K562 (cell line): ENCODE data around the gene WWOX. TPM values are rescaled to one million over a fixed set of nuclear protein-coding genes. Genes with fewer than 3 reads are reported as not detected.
A peak's percentile ranks its signal among the peaks of the same experiment; 100 is the strongest.

Source experiments
- ATAC-seq: fragments of 200-7000 bp; cut with Tn5 transposase; 3 replicates; pipeline ENCODE4 v1.9.1; 2020; ENCODE audit warnings: moderate library complexity
- BruUV-seq: library from RNA; stranded (reverse); fragments of 400-500 nt; replicated peaks from 2 replicates; lab custom pipeline; 2021; lab: Mats Ljungman, UMichigan
- CTCF ChIA-PET: fragments of 300-600 bp; formaldehyde crosslinking; extraction: SDS; loops from one replicate; lab custom pipeline; 2021; ENCODE audit warnings: low intra/inter-chr PET ratio; lab: Yijun Ruan, JAX
- POLR2A ChIA-PET: fragments of 300-600, 350-650 bp; sonication (Branson Sonifier 250); formaldehyde crosslinking; extraction: SDS; loops from one replicate; lab custom pipeline; 2021; ENCODE audit warnings: antibody characterized with exemption, inconsistent platforms; lab: Yijun Ruan, JAX
- DNase-seq, 4 experiments: peaks; one replicate each; pipeline versions ENCODE4 v3.0.0 to v3.0.0-alpha.2; 2011 to 2018; ENCODE audit warnings: low spot score in 3 of 4, mixed read lengths in 3 of 4; ENCODE audit errors: extremely low read depth in 1 of 4
- FAIRE-seq: peaks from 2 replicates; lab custom pipeline; 2011; peaks lifted over from hg19 to GRCh38; lab: Jason Lieb, UNC
- H2AFZ ChIP-seq: 2 replicates; pipeline ENCODE4 v1.6.0; 2011; ENCODE audit warnings: low read depth, low read length, control low read depth, inconsistent platforms
- H3K27ac ChIP-seq: fragments of 200-600 bp; 3 replicates; pipeline ENCODE4 v1.8.0; 2011; ENCODE audit warnings: low read depth, mild to moderate bottlenecking, control low read depth, inconsistent platforms, low read length, moderate library complexity, mixed read lengths; ENCODE audit errors: extremely low read depth
- H3K27me3 ChIP-seq, 2 experiments: fragments of 300-600 bp in 1 of 2; 2 replicates in 1 of 2; 3 replicates in 1 of 2; pipeline versions ENCODE4 v1.6.0 to v1.8.0; 2011; ENCODE audit warnings: inconsistent platforms in 2 of 2, low read length in 2 of 2, mild to moderate bottlenecking in 1 of 2, mixed read lengths in 1 of 2, moderate library complexity in 1 of 2; ENCODE audit not compliant: control insufficient read depth in 2 of 2, insufficient read depth in 2 of 2
- H3K36me3 ChIP-seq: fragments of 300-600 bp; 3 replicates; pipeline ENCODE4 v1.8.0; 2011; ENCODE audit warnings: mild to moderate bottlenecking, low read length, inconsistent platforms; ENCODE audit not compliant: control insufficient read depth, insufficient read depth
- H3K4me1 ChIP-seq, 2 experiments: fragments of 200-600 bp in 1 of 2; replicated peaks in 1 of 2; 2 replicates in 1 of 2; 3 replicates in 1 of 2; pipeline versions ENCODE4 v1.5.1 to v1.8.0; 2011; ENCODE audit warnings: inconsistent platforms in 2 of 2, low read length in 2 of 2, mild to moderate bottlenecking in 1 of 2, mixed read lengths in 1 of 2, moderate library complexity in 1 of 2; ENCODE audit not compliant: control insufficient read depth in 2 of 2, insufficient read depth in 2 of 2
- H3K4me2 ChIP-seq: 2 replicates; pipeline ENCODE4 v1.6.1; 2011; ENCODE audit warnings: low read length, control low read depth, inconsistent platforms, mixed read lengths; ENCODE audit not compliant: insufficient read depth
- H3K4me3 ChIP-seq: fragments of 200-600 bp; sonication (generic), shearing (Covaris generic); 2 replicates; pipeline ENCODE4 v1.5.1; 2016; ENCODE audit warnings: control low read depth, inconsistent platforms
- H3K79me2 ChIP-seq: fragments of 200-600 bp; 3 replicates; pipeline ENCODE4 v1.8.0; 2011; ENCODE audit warnings: low read length, inconsistent platforms; ENCODE audit not compliant: control insufficient read depth, insufficient read depth
- H3K9ac ChIP-seq, 2 experiments: 2 replicates each; pipeline versions ENCODE4 v1.6.0 to v1.6.1; 2011; ENCODE audit warnings: low read depth in 2 of 2, low read length in 2 of 2, control low read depth in 1 of 2, inconsistent platforms in 1 of 2, mild to moderate bottlenecking in 1 of 2, mixed read lengths in 1 of 2; ENCODE audit not compliant: insufficient read depth in 1 of 2
- H3K9me1 ChIP-seq: one replicate; pipeline ENCODE4 v1.6.0; 2011; ENCODE audit warnings: inconsistent platforms, mild to moderate bottlenecking, low read length, moderate library complexity; ENCODE audit not compliant: control insufficient read depth, insufficient read depth
- H3K9me3 ChIP-seq: replicated peaks from 2 replicates; pipeline ENCODE4 v1.5.1; 2011; ENCODE audit warnings: low read depth, low read length, inconsistent platforms; ENCODE audit not compliant: control insufficient read depth, insufficient read depth
- H4K20me1 ChIP-seq: replicated peaks from 2 replicates; pipeline ENCODE4 v1.6.1; 2011; ENCODE audit warnings: low read length, inconsistent platforms, mixed read lengths; ENCODE audit not compliant: control insufficient read depth, insufficient read depth
- ARNT ChIP-seq, 2 experiments: fragments of 450-650 bp; IDR thresholded peaks; 2 replicates each; pipeline ENCODE4 v1.6.1; 2016; ENCODE audit warnings: mild to moderate bottlenecking in 1 of 2
- NR3C1 ChIP-seq: sonication (generic); formaldehyde crosslinking; IDR thresholded peaks from 2 replicates; pipeline ENCODE4 v1.8.1; 2022; ENCODE audit warnings: missing genetic modification reagents
- POLR2G ChIP-seq: fragments of 200-400 bp; formaldehyde crosslinking; IDR thresholded peaks from 2 replicates; pipeline ENCODE4 v1.6.1; 2017; ENCODE audit warnings: low read depth, mild to moderate bottlenecking, antibody characterized with exemption, low read length, moderate library complexity
- SMC3 ChIP-seq: conservative IDR thresholded peaks from 2 replicates; pipeline ENCODE4 v1.6.1; 2011; ENCODE audit warnings: low read depth, low read length, improper control_type of control experiment; ENCODE audit not compliant: insufficient read depth
- SP1 ChIP-seq: sonication (generic); formaldehyde crosslinking; IDR thresholded peaks from 2 replicates; pipeline ENCODE4 v1.8.1; 2022; ENCODE audit warnings: mild to moderate bottlenecking, missing genetic modification reagents
- SRSF9 ChIP-seq: fragments of 200-400 bp; formaldehyde crosslinking; IDR thresholded peaks from 2 replicates; pipeline ENCODE4 v1.6.1; 2017; ENCODE audit warnings: low read depth, low read length, borderline replicate concordance
- ZNF347 ChIP-seq: fragments of 450-650 bp; formaldehyde crosslinking; IDR thresholded peaks from 2 replicates; pipeline ENCODE4 v1.4.0; 2020; ENCODE audit warnings: low read depth, mild to moderate bottlenecking, moderate library complexity
- WGBS: fragments of 100-300 bp; shearing (Covaris generic); methylation state at CpG from one replicate; pipeline ENCODE4 v1.1.6; 2016; ENCODE audit warnings: low coverage, mixed read lengths; ENCODE audit not compliant: insufficient coverage; ENCODE audit errors: missing lambda C conversion rate; 5-methylcytosine and 5-hydroxymethylcytosine counted together
- in situ Hi-C: fragments of 300-500 bp; cut with MboI; formaldehyde crosslinking; loops from 4 replicates; pipeline ENCODE4 v1.15.0; 2018; ENCODE audit warnings: inconsistent platforms, mixed read lengths
- intact Hi-C: fragments of 100-400 bp; cut with micrococcal nuclease; formaldehyde crosslinking; loops from 2 replicates; pipeline ENCODE4 v1.14.2; 2022
- polyA plus RNA-seq, 8 experiments: library from polyadenylated mRNA; depleted of rRNA in 4 of 8; stranded (reverse) in 5 of 8; unstranded in 3 of 8; fragments of >200 nt; fragmentation: Nextera tagmentation in 2 of 8; fragmentation: Illumina TruSeq in 1 of 8; extraction: Ambion mirVana in 2 of 8; extraction: Trizol in 1 of 8; gene quantifications; 2 replicates each; pipeline versions ENCODE4 v1.2.1 to v1.2.3, GENCODE V29; 2011 to 2014; ENCODE audit warnings: inconsistent platforms in 1 of 8, missing spikeins in 1 of 8
- total RNA-seq, 7 experiments: library from RNA; depleted of rRNA in 6 of 7; stranded (reverse); fragments of >200 nt in 6 of 7; fragmentation: Illumina TruSeq in 2 of 7; extraction: Trizol in 2 of 7; gene quantifications; 2 replicates each; pipeline versions ENCODE4 v1.2.1 to v1.2.3, GENCODE V29; 2011 to 2021; ENCODE audit warnings: low replicate concordance in 1 of 7
- TF ChIP-seq, protein P1 (sequence below): sonication (generic); formaldehyde crosslinking; IDR thresholded peaks from 2 replicates; pipeline ENCODE4 v1.5.0; 2020; ENCODE audit warnings: missing genetic modification reagents
- TF ChIP-seq, protein P2 (sequence below): fragments of 200-800 bp; sonication (Bioruptor generic); IDR thresholded peaks from 2 replicates; pipeline ENCODE4 v1.6.1; 2016; ENCODE audit warnings: missing genetic modification characterization, missing compliant biosample characterization

WWOX gene
- total and polyA plus RNA-seq, 9 of the 15 experiments (the other 6 are each of a cell fraction or from before 2014, with no cell fraction given), result 1.6 to 22.7 (median 8.1) TPM

DNA sequence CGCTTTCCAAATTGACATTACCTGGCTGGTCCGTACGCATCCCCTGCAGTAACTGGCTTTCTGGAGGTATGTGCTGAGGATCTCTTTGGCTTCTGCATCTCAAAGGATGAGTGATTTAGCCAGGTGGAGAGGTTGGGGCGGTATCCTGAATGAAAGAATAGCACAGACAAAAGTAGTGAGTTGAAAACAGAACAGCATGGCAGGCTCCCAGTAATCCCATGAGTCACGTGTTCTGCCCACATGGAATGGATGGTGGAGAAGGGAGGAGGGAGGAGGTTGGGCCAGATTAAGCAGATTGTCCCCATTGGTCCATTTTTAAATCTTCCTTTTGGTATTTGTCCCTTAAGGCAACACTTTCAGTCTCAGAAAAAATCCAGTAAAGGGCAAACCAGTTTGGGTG lies 176.0 kb downstream of the WWOX start:
- Histone ChIP-seq H3K27me3 (peaks cover 18 to 28% of the 10 kb centered on the region in 2 experiments; a peak in 4 of 5 replicates), H3K9ac (no peak overlapping the region), H3K9me1 (no peaks in the 10 kb centered on the region), H3K79me2 (no peaks in the 10 kb centered on the region), H3K27ac (no peak overlapping the region), H4K20me1 (0 out of 2 replicates have a peak, but pooled peaks cover 2% of the 10 kb centered on the region), H3K36me3 (no peaks in the 10 kb centered on the region), H3K9me3 (no peaks in the 10 kb centered on the region), H3K4me3 (no peak overlapping the region), H3K4me2 (no peak overlapping the region), H2AFZ (no peak overlapping the region), H3K4me1 (no peaks in the 10 kb centered on the region)
- BruUV-seq, result no TSS peak
- ChIA-PET POLR2A (interaction anchor here (0.6 kb wide), 1 partner anchor 30 kb away, joined by 3 read pairs; no protein-coding TSS in a partner anchor), CTCF (no interaction called here)
- ATAC-seq (no peak), DNase-seq (no peak), FAIRE-seq (no peak)
- in situ Hi-C loops (no loop called here), intact Hi-C loops (no loop called here)
- TF ChIP-seq, protein P1, sequence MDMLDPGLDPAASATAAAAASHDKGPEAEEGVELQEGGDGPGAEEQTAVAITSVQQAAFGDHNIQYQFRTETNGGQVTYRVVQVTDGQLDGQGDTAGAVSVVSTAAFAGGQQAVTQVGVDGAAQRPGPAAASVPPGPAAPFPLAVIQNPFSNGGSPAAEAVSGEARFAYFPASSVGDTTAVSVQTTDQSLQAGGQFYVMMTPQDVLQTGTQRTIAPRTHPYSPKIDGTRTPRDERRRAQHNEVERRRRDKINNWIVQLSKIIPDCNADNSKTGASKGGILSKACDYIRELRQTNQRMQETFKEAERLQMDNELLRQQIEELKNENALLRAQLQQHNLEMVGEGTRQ, result 0 out of 2 replicates have a peak, but pooled peaks have one; percentile 33
- TF ChIP-seq ARNT (IDR thresholded peaks at IDR 0.05) (no peak), ZNF347 (no peak)
- 0% methylated on average over 5 of the region's 5 CpGs for WGBS

DNA sequence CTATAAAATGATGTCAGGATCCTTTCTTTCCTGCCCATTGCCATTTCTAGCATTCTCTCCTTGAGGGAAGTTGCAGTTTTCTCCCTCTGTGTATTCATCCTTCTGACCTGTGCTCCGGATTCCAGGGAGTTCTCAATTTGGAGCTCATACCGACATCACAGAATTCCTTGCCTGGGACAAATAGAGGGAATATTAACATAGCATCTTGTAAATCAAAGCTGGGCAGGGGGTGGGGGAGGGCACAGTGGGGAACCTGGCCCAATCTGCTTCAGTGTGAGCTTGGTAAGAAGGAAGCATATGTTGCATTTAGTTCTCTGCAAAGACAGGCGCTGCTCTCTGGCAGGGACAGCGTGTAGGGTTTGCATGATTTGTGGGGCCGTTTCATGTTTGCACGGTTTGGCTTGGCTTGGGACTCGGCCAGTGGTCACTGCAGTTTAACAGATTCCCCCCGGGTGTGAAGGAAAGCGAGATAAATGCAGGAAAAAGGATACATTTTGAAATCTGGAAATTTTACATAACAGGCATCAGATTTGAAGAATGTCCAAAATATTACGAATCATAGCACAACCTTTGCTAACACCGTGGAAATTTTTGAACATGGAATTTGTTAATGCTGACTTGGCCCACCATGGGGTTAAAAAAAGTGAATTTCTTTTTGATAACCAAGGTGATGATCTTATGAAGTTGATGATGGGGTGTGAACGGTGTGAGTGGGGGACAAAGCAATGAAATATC lies 178.0 kb downstream of the WWOX start:
- POLR2A ChIA-PET, result interaction anchor here (1.2 kb wide), 1 partner anchor 21 kb away, joined by 3 read pairs; no protein-coding TSS in a partner anchor
- no peaks in the 10 kb centered on the region for H3K9me3 ChIP-seq
- H2AFZ ChIP-seq, result no peak overlapping the region
- H4K20me1 ChIP-seq, result 0 out of 2 replicates have a peak, but pooled peaks cover 2% of the 10 kb centered on the region
- H3K79me2 ChIP-seq, result no peaks in the 10 kb centered on the region
- FAIRE-seq (no peak), ATAC-seq (no peak), DNase-seq (no peak)
- in situ Hi-C loops (no loop called here), intact Hi-C loops (no loop called here)
- H3K4me2 ChIP-seq, result no peak overlapping the region
- H3K27me3 ChIP-seq, result peaks cover 18 to 32% of the 10 kb centered on the region in 2 experiments; a peak in 4 of 5 replicates
- no peaks in the 10 kb centered on the region for H3K4me1 ChIP-seq
- 2% methylated on average over 12 of the region's 12 CpGs for WGBS
- H3K9me1 ChIP-seq, result no peaks in the 10 kb centered on the region
- H3K36me3 ChIP-seq, result no peaks in the 10 kb centered on the region
- H3K9ac ChIP-seq, result no peak overlapping the region
- no TSS peak for BruUV-seq
- H3K27ac ChIP-seq, result no peak overlapping the region
- CTCF ChIA-PET, result no interaction called here
- no peak overlapping the region for H3K4me3 ChIP-seq
- no peak for TF ChIP-seq POLR2G
- TF ChIP-seq SP1 (CRISPR knock-in tag), result no peak
- no peak for TF ChIP-seq SRSF9
- TF ChIP-seq NR3C1 (CRISPR knock-in tag), result no peak
- no peak for TF ChIP-seq SMC3
- TF ChIP-seq, protein P2, sequence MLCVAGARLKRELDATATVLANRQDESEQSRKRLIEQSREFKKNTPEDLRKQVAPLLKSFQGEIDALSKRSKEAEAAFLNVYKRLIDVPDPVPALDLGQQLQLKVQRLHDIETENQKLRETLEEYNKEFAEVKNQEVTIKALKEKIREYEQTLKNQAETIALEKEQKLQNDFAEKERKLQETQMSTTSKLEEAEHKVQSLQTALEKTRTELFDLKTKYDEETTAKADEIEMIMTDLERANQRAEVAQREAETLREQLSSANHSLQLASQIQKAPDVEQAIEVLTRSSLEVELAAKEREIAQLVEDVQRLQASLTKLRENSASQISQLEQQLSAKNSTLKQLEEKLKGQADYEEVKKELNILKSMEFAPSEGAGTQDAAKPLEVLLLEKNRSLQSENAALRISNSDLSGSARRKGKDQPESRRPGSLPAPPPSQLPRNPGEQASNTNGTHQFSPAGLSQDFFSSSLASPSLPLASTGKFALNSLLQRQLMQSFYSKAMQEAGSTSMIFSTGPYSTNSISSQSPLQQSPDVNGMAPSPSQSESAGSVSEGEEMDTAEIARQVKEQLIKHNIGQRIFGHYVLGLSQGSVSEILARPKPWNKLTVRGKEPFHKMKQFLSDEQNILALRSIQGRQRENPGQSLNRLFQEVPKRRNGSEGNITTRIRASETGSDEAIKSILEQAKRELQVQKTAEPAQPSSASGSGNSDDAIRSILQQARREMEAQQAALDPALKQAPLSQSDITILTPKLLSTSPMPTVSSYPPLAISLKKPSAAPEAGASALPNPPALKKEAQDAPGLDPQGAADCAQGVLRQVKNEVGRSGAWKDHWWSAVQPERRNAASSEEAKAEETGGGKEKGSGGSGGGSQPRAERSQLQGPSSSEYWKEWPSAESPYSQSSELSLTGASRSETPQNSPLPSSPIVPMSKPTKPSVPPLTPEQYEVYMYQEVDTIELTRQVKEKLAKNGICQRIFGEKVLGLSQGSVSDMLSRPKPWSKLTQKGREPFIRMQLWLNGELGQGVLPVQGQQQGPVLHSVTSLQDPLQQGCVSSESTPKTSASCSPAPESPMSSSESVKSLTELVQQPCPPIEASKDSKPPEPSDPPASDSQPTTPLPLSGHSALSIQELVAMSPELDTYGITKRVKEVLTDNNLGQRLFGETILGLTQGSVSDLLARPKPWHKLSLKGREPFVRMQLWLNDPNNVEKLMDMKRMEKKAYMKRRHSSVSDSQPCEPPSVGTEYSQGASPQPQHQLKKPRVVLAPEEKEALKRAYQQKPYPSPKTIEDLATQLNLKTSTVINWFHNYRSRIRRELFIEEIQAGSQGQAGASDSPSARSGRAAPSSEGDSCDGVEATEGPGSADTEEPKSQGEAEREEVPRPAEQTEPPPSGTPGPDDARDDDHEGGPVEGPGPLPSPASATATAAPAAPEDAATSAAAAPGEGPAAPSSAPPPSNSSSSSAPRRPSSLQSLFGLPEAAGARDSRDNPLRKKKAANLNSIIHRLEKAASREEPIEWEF (CRISPR knock-in tag), result no peak
